H54 (cell line): ENCODE results near the gene FBXW7.

Experiments used
- DNase-seq: peaks from one replicate; pipeline ENCODE4 v3.0.0; 2011; ENCODE audit warnings: low spot score, mixed read lengths; ENCODE audit not compliant: insufficient read length
- FAIRE-seq: peaks from 3 replicates; lab custom pipeline; 2011; peaks lifted over from hg19 to GRCh38; lab: Jason Lieb, UNC
- POLR2A ChIP-seq: IDR thresholded peaks from 2 replicates; pipeline ENCODE4 v1.6.1; 2011; ENCODE audit warnings: low read depth, mild to moderate bottlenecking, low read length

Gene FBXW7

DNA sequence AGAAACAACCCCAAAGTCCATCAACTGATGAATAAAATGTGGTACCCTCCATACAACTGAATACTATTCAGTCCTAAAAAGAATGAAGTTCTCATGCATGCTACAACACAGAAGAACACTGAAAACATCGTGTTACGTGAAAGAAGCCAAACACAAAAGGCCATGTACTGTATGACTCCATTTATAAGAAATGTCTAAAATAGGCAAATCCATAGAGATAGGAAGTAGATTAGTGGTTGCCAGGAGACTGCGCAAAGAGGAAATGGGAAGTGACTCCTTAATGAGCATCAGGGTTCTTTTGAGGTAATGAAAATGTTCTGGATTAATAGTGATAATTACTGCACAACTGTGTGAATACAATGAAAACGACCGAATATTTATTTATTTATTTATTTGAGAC is 23.4 kb downstream of the FBXW7 start:
- FAIRE-seq = no peak

DNA sequence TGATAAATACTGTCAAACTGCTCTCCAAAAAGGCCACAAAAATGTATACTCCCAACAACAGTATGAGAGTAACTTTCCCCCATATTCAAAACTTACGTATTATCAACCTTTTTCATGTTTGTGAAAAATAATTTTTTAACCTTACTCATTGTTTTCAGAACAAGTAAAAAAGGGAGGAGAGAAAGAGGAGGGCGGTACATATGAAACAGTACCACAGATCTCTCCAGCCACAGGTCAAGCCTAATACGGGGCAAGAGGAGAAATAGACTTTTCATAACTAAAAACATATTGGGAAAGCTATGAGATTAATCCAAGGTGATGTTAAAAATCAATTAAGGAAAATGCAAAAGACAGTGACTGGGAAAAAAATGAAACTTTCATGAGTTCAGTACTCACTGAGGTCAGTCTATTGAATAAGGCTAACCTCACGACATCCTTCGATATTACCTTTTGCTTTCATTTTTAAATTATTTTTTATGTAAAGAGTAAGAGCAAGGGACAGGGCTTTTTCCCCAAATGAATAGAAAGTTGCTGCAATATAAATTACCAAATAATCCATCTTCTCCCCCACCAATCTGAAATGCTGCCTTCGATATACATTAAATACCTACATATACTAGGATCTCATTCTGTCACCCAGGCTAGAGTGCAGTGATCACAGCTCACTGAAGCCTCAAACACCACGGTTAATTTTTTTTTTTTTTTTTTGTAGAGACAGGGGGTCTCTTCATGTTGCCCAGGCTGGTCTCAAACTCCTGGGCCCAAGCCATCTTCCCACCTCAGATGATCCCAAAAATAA is 25.3 kb downstream of the FBXW7 start:
- DNase-seq (no peak), FAIRE-seq (no peak)
- TF ChIP-seq POLR2A = no peak

More for the DNA sequence above, 23.4 kb downstream of the FBXW7 start:
- TF ChIP-seq POLR2A = no peak
- no peak for DNase-seq

DNA sequence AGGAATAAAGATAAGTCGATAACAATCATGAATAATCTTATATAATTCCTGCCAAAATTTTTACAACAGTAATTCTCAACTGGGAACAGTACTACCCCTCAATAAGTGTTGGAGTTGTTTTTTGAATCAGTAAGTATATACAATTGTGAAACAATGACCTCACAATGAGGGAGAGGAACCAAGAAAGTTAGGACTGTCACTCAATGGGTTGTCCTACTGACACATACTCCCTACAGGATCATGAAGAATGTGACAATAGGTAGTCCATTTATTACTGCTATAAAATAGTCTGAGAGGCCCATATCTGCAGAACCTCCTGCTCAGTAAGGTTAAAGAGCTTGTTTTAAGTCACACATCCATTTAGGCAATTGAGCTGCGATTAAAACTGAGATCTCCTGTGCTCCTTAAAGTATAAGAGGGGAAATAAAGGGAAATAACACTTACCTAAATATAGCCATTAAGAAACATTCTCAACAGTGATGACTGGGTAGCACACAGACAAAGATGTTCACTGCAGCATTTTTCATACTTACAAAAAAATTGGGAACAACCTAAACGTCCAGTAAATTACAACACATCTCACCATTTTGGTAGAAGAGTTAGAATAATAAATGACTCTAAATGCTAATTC is 26.2 kb downstream of the FBXW7 start:
- FAIRE-seq = no peak
- TF ChIP-seq POLR2A = no peak
- no peak for DNase-seq

- DNase-seq (no peak), FAIRE-seq (no peak)
- TF ChIP-seq POLR2A = no peak
Observed at GRCh38 chr4:152508818-152509217, 27.1 kb downstream of the FBXW7 start.

DNA sequence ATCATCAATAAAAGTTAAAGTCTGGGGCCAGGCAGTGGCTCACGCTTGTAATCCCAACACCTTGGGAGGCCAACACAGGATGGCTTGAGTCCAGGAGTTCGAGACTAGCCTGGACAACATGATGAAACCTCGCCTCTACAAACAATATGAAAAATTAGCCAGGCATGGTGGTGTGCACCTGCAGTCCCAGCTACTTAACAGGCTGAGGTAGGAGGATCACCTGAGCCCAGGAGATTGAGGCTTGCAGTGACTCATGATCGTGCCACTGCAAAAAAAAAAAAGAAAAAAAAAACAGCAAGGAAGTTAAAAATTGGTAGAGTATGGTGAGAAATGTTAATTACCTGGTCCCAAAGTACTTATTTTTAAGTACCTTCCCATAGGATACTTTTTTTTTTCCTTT is 27.5 kb downstream of the FBXW7 start:
- TF ChIP-seq POLR2A = no peak
- DNase-seq (no peak), FAIRE-seq (no peak)

- DNase-seq (no peak), FAIRE-seq (no peak)
- no peak for TF ChIP-seq POLR2A
Observed at GRCh38 chr4:152503653-152504290, 32.1 kb downstream of the FBXW7 start.

- no peak for TF ChIP-seq POLR2A
- FAIRE-seq (no peak), DNase-seq (no peak)
Observed at GRCh38 chr4:152501846-152502536, 33.9 kb downstream of the FBXW7 start.

DNA sequence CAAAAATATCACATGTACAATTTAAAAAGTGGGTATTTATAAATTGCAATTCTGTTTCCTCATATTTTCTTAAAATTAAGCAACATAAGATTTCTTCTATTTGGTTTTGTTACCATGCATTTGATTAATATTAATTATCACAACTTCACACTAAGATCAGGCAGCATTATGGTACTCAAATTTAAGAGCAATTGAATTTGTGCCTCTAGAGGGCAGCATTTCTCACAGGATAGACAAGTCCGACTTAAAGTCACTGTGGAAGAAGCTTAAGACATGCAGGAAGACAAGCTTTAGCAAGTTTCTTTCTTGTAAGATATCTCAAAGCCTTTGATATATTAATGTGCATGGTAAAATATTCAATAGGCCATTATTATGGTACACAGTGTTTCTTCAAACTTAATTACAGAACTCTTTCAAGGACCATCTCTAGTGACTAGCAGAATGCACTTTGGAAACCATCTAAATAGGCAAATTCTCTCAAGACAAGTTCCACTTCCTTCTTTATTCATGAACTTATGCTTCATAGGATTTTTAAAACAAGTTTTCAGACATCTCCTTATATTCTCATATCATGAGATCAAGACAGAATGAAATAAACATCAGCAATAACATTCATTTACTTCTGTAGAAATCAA is 35.0 kb downstream of the FBXW7 start:
- DNase-seq (no peak), FAIRE-seq (peak; percentile 70)
- no peak for TF ChIP-seq POLR2A

GRCh38 chr4:152500275-152500674 is 35.6 kb downstream of the FBXW7 start:
- TF ChIP-seq POLR2A = no peak
- DNase-seq = no peak
- FAIRE-seq = no peak

DNA sequence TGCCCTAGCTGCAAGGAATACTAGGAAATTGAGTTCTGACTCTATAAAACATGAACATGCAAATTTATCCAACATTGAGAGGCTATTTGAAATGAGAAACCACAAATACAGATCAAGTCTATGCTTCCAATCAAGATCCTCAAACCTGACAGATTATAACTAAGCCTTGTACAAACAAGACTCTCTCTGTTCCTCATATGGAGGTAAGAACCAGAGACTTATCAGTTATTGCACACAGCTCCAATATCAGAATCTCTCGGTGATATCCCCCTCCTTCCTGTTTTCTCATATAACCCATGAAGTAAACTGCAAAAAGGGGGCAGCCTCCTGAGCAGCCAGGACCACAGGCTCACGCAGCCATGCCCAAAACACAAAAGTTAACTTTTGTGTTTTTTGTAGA is 36.5 kb downstream of the FBXW7 start:
- no peak for TF ChIP-seq POLR2A
- no peak for DNase-seq
- FAIRE-seq = no peak

DNA sequence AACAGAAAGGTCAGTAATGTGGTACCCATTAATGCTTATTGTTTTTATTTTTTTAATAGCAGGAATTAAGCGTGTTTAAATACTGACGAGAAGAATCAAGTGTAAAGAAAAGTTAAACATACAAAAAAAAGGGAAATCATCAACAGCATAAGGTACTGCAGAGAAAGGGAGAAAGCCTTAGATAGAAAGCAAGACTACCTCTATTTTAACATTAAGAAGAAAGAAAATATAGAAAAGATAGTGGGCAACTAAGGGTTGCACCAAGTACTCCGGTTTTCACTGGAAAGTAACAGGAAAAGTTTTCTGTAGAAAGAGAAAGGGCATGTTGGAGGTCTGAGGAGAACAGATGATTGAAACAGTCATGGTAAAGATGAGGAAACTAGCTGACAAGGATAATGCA is 41.9 kb downstream of the FBXW7 start:
- DNase-seq = no peak
- TF ChIP-seq POLR2A = no peak
- FAIRE-seq = no peak

GRCh38 chr4:152488246-152488645 is 47.6 kb downstream of the FBXW7 start:
- no peak for TF ChIP-seq POLR2A
- no peak for FAIRE-seq

More at GRCh38 chr4:152488246-152488645, 47.6 kb downstream of the FBXW7 start:
- no peak for DNase-seq
